HG02870 (cell line): Measurements from ENCODE around the gene TBX15.

Source experiments
- ATAC-seq: cut with Tn5 transposase; IDR thresholded peaks from one replicate; pipeline ENCODE4 v1.9.1; 2021; ENCODE audit warnings: mild to moderate bottlenecking, moderate library complexity; ENCODE audit not compliant: unreplicated experiment

TBX15 gene

GRCh38 chr1:118899340-118899739 lies 88.8 kb downstream of the TBX15 start:
- no peak for ATAC-seq

GRCh38 chr1:118898712-118899111 lies 89.4 kb downstream of the TBX15 start:
- no peak for ATAC-seq

- ATAC-seq: no peak
Measured at GRCh38 chr1:118896416-118896815, 91.7 kb downstream of the TBX15 start.

GRCh38 chr1:118894836-118895235 lies 93.3 kb downstream of the TBX15 start:
- no peak for ATAC-seq

- ATAC-seq: no peak
Measured at GRCh38 chr1:118890851-118891384, 97.2 kb downstream of the TBX15 start.

- ATAC-seq: no peak
Measured at GRCh38 chr1:118884946-118885345, 103.2 kb downstream of the TBX15 start.

DNA sequence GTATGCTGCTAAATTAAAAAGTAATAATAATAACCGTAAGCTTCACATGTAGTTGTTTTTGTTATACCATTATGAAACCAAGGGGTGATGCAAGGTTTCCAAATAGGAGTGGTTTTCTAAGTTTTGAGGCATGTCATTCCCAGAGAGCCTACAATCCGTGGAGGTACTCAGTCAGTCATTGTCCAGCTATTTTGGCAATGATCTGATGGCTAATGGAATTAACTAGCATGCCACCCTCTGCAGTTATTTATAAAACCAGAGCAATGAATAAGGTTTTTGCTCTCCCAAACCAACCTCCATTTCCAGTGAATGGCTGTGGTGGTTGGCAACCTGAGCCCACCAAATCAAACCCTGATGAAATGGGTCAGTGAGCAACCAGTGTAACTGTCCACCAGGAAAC lies 106.4 kb downstream of the TBX15 start:
- no peak for ATAC-seq

GRCh38 chr1:118878661-118879060 lies 109.5 kb downstream of the TBX15 start:
- no peak for ATAC-seq

- ATAC-seq: no peak
Measured at GRCh38 chr1:118877668-118878396, 110.3 kb downstream of the TBX15 start.

GRCh38 chr1:118871582-118872171 lies 116.5 kb downstream of the TBX15 start:
- ATAC-seq: no peak

- ATAC-seq: no peak
Measured at GRCh38 chr1:118868387-118868786, 119.8 kb downstream of the TBX15 start.

DNA sequence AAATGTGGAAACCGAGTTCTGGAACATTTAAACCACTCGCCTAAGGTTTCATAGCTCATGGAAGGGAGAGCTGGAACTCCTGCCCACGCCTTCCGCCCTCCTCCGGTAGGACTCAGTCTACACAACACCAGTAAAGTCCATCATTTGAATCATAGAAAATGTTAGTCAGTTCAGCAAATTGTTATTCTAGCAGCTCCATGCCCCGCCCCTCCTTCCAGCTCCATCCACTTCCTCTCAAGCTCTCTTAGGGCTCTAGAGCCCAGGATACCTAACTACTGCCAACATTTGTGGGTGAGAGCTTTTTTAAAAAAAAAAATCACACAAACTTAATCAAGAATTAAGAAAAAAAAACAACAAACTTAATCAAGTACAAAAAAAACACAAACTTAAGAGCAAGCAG lies 121.8 kb downstream of the TBX15 start:
- ATAC-seq: no peak

DNA sequence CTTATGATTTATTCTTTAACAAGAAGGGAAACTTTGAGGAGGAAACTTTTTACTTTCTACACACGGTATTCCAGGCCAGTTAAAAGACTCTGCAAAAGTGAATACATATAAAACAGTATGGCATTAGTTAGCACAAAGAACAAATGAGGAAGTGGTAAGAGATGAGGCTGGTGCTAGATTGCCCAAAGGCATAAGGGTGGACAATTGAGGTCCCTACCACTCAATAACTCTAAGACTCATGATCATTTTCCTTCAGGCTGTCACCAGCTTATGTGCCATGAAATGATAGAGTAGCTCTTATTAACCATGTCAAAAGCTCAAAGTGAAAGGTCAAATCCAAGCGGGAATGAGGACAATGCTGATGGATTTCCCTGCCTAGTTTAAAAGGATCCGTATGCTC lies 124.5 kb downstream of the TBX15 start:
- ATAC-seq: no peak

GRCh38 chr1:118862755-118863154 lies 125.4 kb downstream of the TBX15 start:
- no peak for ATAC-seq

GRCh38 chr1:118861216-118861615 lies 126.9 kb downstream of the TBX15 start:
- ATAC-seq: no peak

GRCh38 chr1:118859999-118860398 lies 128.1 kb downstream of the TBX15 start:
- ATAC-seq: no peak

- no peak for ATAC-seq
Measured at GRCh38 chr1:118846443-118846842, 141.7 kb downstream of the TBX15 start.

DNA sequence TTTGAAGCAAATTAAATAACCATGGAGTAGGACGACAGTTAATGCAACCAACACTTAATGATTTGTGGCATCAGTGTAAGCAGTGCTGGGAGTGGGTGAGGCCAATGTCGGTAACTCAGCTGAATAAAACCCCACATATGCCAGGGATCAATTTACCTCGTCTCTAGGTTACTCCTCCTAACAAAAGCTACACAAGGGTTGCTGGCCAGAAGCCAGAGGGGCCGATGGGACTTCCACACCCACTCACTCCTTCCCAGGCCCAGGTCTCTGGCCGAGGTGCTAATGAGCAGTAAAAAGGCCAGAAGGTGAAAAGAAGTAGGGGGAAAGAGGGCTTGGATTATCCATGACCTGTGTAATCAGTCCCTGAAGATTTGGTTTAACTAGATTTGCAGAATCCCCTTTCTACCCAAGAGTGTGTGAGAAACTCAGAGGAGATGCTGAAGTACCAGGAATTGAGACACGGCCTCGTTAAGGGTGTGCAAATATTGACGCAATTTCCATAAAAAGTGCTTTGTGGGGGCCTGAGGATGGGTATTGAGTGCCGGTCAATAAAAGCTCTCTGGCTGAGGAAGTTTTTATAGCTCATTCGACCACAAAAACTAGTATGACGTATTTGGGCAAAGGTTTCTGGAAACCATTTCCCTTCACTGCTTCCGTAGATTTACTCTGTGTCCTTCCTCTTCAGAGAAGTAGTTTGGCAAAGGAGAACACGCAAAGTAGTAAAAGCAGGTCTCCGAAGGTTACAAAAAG lies 145.5 kb downstream of the TBX15 start:
- ATAC-seq: no peak

DNA sequence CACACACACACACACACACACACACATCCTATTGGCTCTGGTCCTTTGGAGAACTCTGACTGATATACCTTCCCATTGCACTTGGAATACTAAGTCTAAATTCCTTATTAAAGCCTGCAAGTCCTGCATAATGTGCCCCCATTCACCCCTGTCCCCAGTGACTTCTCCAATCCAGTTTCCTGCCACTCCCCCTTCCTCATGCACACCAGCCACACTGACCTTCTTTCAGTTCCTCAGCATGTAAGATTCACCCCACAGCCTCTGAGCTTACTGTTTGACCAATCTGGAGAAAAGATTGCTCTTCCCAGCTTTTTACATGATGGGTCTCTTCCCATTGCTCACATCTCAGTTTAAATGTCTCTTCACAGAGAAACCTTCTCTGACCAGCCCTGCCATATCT lies 146.6 kb downstream of the TBX15 start:
- no peak for ATAC-seq
